Activated CD4-positive, alpha-beta memory T cell treated with anti-CD3 and anti-CD28 coated beads, Interleukin-2, amount 10 ng/mL, durations not matched to agents 7 days and 5 days (primary cell): ENCODE measurements around the gene FAM241A. TPM values are rescaled to one million over a fixed set of nuclear protein-coding genes. Genes with fewer than 3 reads are reported as not detected.
"Not testable (repeated sequence)": the region's sequence is repeated elsewhere in the genome, so short reads cannot be mapped to it uniquely, and the experiment has no call there.

Source experiments
- CTCF ChIA-PET: fragments of 350-600 bp; sonication (Branson Sonifier 250); formaldehyde crosslinking; loops from one replicate; lab custom pipeline; 2021; ENCODE audit warnings: antibody characterized with exemption, inconsistent platforms; lab: Charles Lee
- POLR2A ChIA-PET: fragments of 350-600 bp; sonication (Branson Sonifier 250); formaldehyde crosslinking; loops from one replicate; lab custom pipeline; 2021; ENCODE audit warnings: antibody characterized with exemption; lab: Charles Lee
- DNase-seq: peaks from one replicate; pipeline ENCODE4 v3.0.0-alpha.2; 2020
- H3K27ac Mint-ChIP-seq: one replicate; pipeline ENCODE4 v1.8.0; 2021; ENCODE audit warnings: mild to moderate bottlenecking, mixed read lengths
- H3K27me3 Mint-ChIP-seq: one replicate; pipeline ENCODE4 v1.8.0; 2021; ENCODE audit warnings: mixed read lengths
- H3K36me3 Mint-ChIP-seq: one replicate; pipeline ENCODE4 v1.8.0; 2021; ENCODE audit warnings: low read depth, mixed read lengths
- H3K4me1 Mint-ChIP-seq: one replicate; pipeline ENCODE4 v1.8.0; 2021; ENCODE audit warnings: mixed read lengths
- H3K4me3 Mint-ChIP-seq: one replicate; pipeline ENCODE4 v1.8.0; 2021; ENCODE audit warnings: mild to moderate bottlenecking, mixed read lengths
- H3K9me3 Mint-ChIP-seq: one replicate; pipeline ENCODE4 v1.8.0; 2021; ENCODE audit warnings: mixed read lengths
- total RNA-seq, 2 experiments: library from RNA; stranded (reverse); gene quantifications; one replicate each; pipeline ENCODE4 v1.2.3, GENCODE V29; 2021

FAM241A gene
- total RNA-seq, 2 experiments from 2014 or later, result 1.2 to 1.4 TPM

GRCh38 chr4:112142182-112142581, 3.1 kb upstream of the FAM241A start:
- Mint-ChIP-seq H3K9me3 (no peaks in the 10 kb centered on the region), H3K4me3 (no peak overlapping the region), H3K4me1 (peaks cover 32% of the 10 kb centered on the region), H3K27ac (no peak overlapping the region), H3K36me3 (no peaks in the 10 kb centered on the region), H3K27me3 (peaks cover 2% of the 10 kb centered on the region)
- ChIA-PET CTCF (interaction anchor here (0.9 to 2.1 kb wide), 4 partner anchors 11 to 43 kb away, joined by 3 to 6 read pairs (median 4); no protein-coding TSS in a partner anchor), POLR2A (interaction anchor here (1.1 to 1.4 kb wide), 2 partner anchors 13 to 23 kb away, joined by 4 to 6 read pairs; no protein-coding TSS in a partner anchor)
- no peak for DNase-seq

DNA sequence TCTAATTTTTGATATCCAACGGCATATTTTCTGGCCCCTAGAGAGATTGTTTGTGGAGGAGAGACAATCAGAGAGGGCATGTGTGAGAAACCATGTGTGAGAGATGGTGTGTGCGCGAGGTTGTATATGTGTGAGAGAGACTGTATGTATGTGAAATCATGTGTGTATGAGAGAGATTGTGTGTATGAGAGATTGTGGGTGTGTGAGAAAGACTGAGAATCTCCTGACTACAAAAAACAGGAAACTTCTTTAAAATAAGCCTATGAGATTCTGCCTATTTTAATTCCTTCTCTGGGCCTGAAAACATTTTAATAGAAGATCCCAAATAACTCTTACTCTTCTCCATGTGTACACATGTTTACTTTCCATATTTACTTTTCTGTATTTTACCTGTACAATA, 1.5 kb upstream of the FAM241A start:
- no peak for DNase-seq
- no peaks in the 10 kb centered on the region for H3K36me3 Mint-ChIP-seq
- no peaks in the 10 kb centered on the region for H3K9me3 Mint-ChIP-seq
- H3K4me3 Mint-ChIP-seq, result no peak overlapping the region
- CTCF ChIA-PET, result no interaction called here
- POLR2A ChIA-PET, result no interaction called here
- H3K4me1 Mint-ChIP-seq, result peaks cover 46% of the 10 kb centered on the region
- H3K27ac Mint-ChIP-seq, result no peak overlapping the region
- no peaks in the 10 kb centered on the region for H3K27me3 Mint-ChIP-seq

GRCh38 chr4:112144546-112145325, 518 bp upstream of the FAM241A start:
- CTCF ChIA-PET, result no interaction called here
- no peaks in the 10 kb centered on the region for H3K36me3 Mint-ChIP-seq
- H3K27me3 Mint-ChIP-seq, result no peaks in the 10 kb centered on the region
- H3K4me1 Mint-ChIP-seq, result peaks cover 46% of the 10 kb centered on the region
- peak overlapping the region; percentile 69 for H3K4me3 Mint-ChIP-seq
- POLR2A ChIA-PET, result interaction anchor here (1.0 to 1.4 kb wide), 2 partner anchors 59 to 142 kb away, joined by 3 read pairs; no protein-coding TSS in a partner anchor
- no peaks in the 10 kb centered on the region for H3K9me3 Mint-ChIP-seq
- peak overlapping the region; percentile 40 for H3K27ac Mint-ChIP-seq
- no peak for DNase-seq

- POLR2A ChIA-PET, result interaction anchor here (0.7 to 2.1 kb wide), 5 partner anchors 26 to 141 kb away, joined by 3 to 5 read pairs (median 3); partner anchors contain the start of gene TIFA
- no peaks in the 10 kb centered on the region for H3K36me3 Mint-ChIP-seq
- no peaks in the 10 kb centered on the region for H3K27me3 Mint-ChIP-seq
- CTCF ChIA-PET, result interaction anchor here (0.7 kb wide), 1 partner anchor 46 kb away, joined by 3 read pairs; no protein-coding TSS in a partner anchor
- DNase-seq, result peak; percentile 54
- peak overlapping the region; percentile 80 for H3K27ac Mint-ChIP-seq
- H3K9me3 Mint-ChIP-seq, result no peaks in the 10 kb centered on the region
- peaks cover 45% of the 10 kb centered on the region for H3K4me1 Mint-ChIP-seq
- peak overlapping the region; percentile 78 for H3K4me3 Mint-ChIP-seq
Observed at GRCh38 chr4:112145790-112146501, 692 bp downstream of the FAM241A start.

DNA sequence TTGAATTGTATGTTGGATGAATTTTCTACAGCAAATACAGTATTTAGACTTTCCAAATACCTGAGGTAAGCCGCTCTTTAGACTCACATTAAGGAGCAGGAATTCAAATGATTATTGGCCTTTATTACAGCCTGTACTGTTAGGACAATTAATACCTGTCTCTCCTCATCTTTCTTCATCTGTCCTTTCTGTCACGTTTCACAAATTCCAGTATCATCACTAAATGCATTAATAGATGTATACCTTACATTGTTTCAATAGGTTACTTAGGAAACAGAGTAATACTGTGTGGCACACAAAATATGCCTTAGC, 1.2 kb downstream of the FAM241A start:
- H3K4me3 Mint-ChIP-seq, result peak overlapping the region; percentile 78
- H3K4me1 Mint-ChIP-seq, result peaks cover 40% of the 10 kb centered on the region
- ChIA-PET POLR2A (interaction anchor here (0.7 to 2.1 kb wide), 3 partner anchors 26 to 139 kb away, joined by 3 to 5 read pairs (median 3); partner anchors contain the start of gene TIFA), CTCF (interaction anchor here (0.7 kb wide), 1 partner anchor 46 kb away, joined by 3 read pairs; no protein-coding TSS in a partner anchor)
- no peak for DNase-seq
- no peaks in the 10 kb centered on the region for H3K27me3 Mint-ChIP-seq
- H3K27ac Mint-ChIP-seq, result peak overlapping the region; percentile 58
- no peaks in the 10 kb centered on the region for H3K36me3 Mint-ChIP-seq
- no peaks in the 10 kb centered on the region for H3K9me3 Mint-ChIP-seq

- H3K27me3 Mint-ChIP-seq, result no peaks in the 10 kb centered on the region
- H3K36me3 Mint-ChIP-seq, result no peaks in the 10 kb centered on the region
- no peaks in the 10 kb centered on the region for H3K9me3 Mint-ChIP-seq
- H3K4me1 Mint-ChIP-seq, result peaks cover 42% of the 10 kb centered on the region
- no peak overlapping the region for H3K4me3 Mint-ChIP-seq
- CTCF ChIA-PET, result interaction anchor here (0.8 to 1.0 kb wide), 2 partner anchors 17 to 87 kb away, joined by 3 read pairs; no protein-coding TSS in a partner anchor
- DNase-seq, result no peak
- H3K27ac Mint-ChIP-seq, result no peak overlapping the region
- POLR2A ChIA-PET, result interaction anchor here (0.9 to 1.2 kb wide), 4 partner anchors 11 to 46 kb away, joined by 3 read pairs; no protein-coding TSS in a partner anchor
Observed at GRCh38 chr4:112147697-112148096, 2.4 kb downstream of the FAM241A start.

DNA sequence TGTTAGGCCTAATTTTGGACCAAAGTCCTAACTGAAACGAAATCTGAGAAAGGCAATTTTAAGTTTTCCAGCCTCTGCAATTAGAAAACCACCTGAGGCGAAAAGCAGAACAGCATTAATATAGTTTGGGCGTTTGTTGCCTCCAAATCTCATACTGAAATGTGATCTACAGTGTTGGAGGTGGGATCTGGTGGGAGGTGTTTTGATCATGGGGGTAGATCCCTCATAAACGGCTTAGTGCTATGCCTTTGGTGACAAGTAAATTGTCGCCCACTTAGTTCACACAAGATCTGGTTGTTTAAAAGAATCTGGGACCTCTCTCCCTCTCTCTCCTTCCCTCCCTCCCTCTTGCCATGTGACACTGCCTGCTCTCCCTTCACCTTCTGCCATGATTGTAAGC, 5.7 kb downstream of the FAM241A start:
- Mint-ChIP-seq H3K4me3 (no peak overlapping the region), H3K4me1 (peaks cover 40% of the 10 kb centered on the region), H3K36me3 (no peaks in the 10 kb centered on the region), H3K27me3 (no peaks in the 10 kb centered on the region), H3K27ac (no peak overlapping the region), H3K9me3 (no peaks in the 10 kb centered on the region)
- ChIA-PET POLR2A (interaction anchor here (1.5 kb wide), 1 partner anchor 8 kb away, joined by 4 read pairs; no protein-coding TSS in a partner anchor), CTCF (interaction anchor here (0.6 kb wide), 1 partner anchor 579 kb away, joined by 5 read pairs; no protein-coding TSS in a partner anchor)
- no peak for DNase-seq

DNA sequence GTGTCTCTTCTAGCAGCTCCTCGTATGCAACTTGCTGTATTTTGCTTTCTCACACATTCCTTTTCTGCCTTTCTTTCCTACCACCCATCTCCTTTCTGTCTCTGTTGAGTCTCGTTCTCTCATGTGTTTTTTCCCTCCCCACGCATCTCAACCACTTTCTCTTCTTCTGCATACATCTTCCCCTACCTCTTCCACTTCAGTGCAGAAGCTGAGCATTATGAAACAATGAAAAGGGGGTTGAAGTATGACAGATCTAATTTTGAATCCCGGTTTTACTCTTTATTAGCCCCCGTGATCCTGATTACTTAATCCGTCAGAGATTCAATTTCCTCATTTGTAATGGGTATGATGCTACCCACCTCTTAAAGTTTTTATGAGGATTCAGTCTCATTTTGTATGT, 7.3 kb downstream of the FAM241A start:
- POLR2A ChIA-PET, result no interaction called here
- H3K4me3 Mint-ChIP-seq, result no peak overlapping the region
- H3K27me3 Mint-ChIP-seq, result no peaks in the 10 kb centered on the region

DNA sequence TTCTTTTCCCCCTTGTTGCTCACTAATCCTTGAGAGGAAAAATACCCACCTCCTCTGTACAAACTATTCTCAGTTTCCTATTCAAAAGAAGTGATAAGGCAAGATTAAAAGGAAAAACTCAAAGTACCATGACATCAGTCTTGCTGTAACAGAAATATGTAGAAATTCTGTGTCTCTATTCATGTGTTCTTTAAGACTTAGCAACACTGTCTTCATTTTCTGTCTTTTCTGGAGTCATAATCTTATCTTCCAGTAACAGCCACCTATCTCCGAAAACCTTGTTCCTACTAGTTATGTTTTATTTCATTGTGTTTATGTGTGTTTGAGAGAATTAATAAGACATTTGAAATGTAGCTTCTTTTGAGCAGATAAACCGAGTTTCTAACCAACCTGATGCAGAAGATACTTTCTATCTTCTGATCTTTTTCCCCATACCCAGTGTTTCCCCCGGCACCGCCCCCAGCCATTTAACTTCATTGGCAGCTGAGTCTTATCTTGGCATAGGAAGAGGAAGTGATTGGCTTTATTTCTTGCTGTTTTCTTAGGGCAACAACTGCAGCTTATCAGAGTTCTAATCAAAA, 8.0 kb downstream of the FAM241A start:
- DNase-seq, result no peak
- CTCF ChIA-PET, result no interaction called here
- H3K4me1 Mint-ChIP-seq, result peaks cover 23% of the 10 kb centered on the region

More for the DNA sequence above, 7.3 kb downstream of the FAM241A start:
- Mint-ChIP-seq H3K27ac (no peak overlapping the region), H3K4me1 (peaks cover 29% of the 10 kb centered on the region), H3K9me3 (no peaks in the 10 kb centered on the region), H3K36me3 (no peaks in the 10 kb centered on the region)
- DNase-seq, result no peak
- CTCF ChIA-PET, result no interaction called here

DNA sequence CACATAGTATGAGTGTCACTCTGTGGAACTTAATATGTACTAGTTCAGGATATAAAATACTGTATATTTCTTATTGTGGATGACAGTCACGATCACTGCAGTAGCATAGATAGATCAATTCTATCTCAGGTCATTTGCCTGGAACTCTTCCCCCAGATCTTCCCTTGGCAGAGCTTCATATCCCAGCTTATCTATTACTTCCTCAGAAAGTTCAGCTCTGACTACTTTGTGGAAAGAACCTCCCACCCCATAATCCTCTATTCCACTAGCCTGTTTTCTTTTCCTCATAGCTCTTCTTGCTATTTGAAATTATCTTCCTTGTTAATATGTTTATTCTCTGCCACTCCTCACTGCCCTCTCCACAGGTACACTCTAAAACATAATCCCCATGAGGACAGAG, 10.9 kb downstream of the FAM241A start:
- H3K9me3 Mint-ChIP-seq, result peaks cover 8% of the 10 kb centered on the region
- CTCF ChIA-PET, result interaction anchor here (0.8 kb wide), 1 partner anchor 14 kb away, joined by 3 read pairs; no protein-coding TSS in a partner anchor
- H3K27ac Mint-ChIP-seq, result no peak overlapping the region
- H3K27me3 Mint-ChIP-seq, result no peaks in the 10 kb centered on the region
- POLR2A ChIA-PET, result interaction anchor here (0.8 to 1.2 kb wide), 3 partner anchors 12 to 75 kb away, joined by 3 read pairs; partner anchors contain the start of gene AP1AR
- H3K4me1 Mint-ChIP-seq, result peaks cover 18% of the 10 kb centered on the region
- no peak for DNase-seq
- no peak overlapping the region for H3K4me3 Mint-ChIP-seq
- H3K36me3 Mint-ChIP-seq, result peaks cover 18% of the 10 kb centered on the region

More for the DNA sequence above, 8.0 kb downstream of the FAM241A start:
- Mint-ChIP-seq H3K27ac (no peak overlapping the region), H3K36me3 (no peaks in the 10 kb centered on the region), H3K4me3 (no peak overlapping the region), H3K9me3 (no peaks in the 10 kb centered on the region), H3K27me3 (no peaks in the 10 kb centered on the region)
- POLR2A ChIA-PET, result no interaction called here

- H3K27ac Mint-ChIP-seq, result no peak overlapping the region
- H3K4me1 Mint-ChIP-seq, result peaks cover 18% of the 10 kb centered on the region
- no peak for DNase-seq
- ChIA-PET CTCF (interaction anchor here (0.8 kb wide), 1 partner anchor 14 kb away, joined by 3 read pairs; no protein-coding TSS in a partner anchor), POLR2A (interaction anchor here (0.8 to 1.2 kb wide), 3 partner anchors 11 to 75 kb away, joined by 3 read pairs; partner anchors contain the start of gene AP1AR)
- H3K9me3 Mint-ChIP-seq, result peaks cover 10% of the 10 kb centered on the region
- H3K4me3 Mint-ChIP-seq, result no peak overlapping the region
- H3K27me3 Mint-ChIP-seq, result no peaks in the 10 kb centered on the region
- H3K36me3 Mint-ChIP-seq, result peaks cover 22% of the 10 kb centered on the region
Observed at GRCh38 chr4:112156553-112156952, 11.3 kb downstream of the FAM241A start.

DNA sequence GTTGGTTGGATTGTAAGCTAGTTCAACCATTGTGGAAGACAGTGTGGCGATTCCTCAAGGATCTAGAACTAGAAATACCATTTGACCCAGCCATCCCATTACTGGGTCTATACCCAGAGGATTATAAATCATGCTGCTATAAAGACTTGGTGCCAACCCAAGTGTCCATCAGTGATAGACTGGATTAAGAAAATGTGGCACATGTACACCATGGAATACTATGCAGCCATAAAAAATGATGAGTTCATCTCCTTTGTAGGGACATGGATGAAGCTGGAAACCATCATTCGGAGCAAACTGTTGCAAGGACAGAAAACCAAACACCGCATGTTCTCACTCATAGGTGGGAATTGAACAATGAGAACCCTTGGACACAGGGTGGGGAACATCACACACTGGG, 18.5 kb downstream of the FAM241A start:
- H3K27me3 Mint-ChIP-seq, H3K27ac Mint-ChIP-seq, POLR2A ChIA-PET, H3K4me3 Mint-ChIP-seq, CTCF ChIA-PET, DNase-seq: not testable (repeated sequence)
- peaks cover 13% of the 10 kb centered on the region for H3K9me3 Mint-ChIP-seq
- peaks cover 13% of the 10 kb centered on the region for H3K4me1 Mint-ChIP-seq
- H3K36me3 Mint-ChIP-seq, result peaks cover 24% of the 10 kb centered on the region
